Tibial nerve (tissue), 4 donors: Measurements from ENCODE around the gene VOPP1. TPM values are rescaled to one million over a fixed set of nuclear protein-coding genes. Genes with fewer than 3 reads are reported as not detected.

Experiments
- DNase-seq, 2 donors: peaks; one replicate each; pipeline ENCODE4 v3.0.0-alpha.2; 2019; ENCODE audit warnings: low spot score in 2 of 2
- H3K27ac ChIP-seq, 4 donors: fragments of 200-600 bp; sonication (generic) in 3 of 4; one replicate each; pipeline ENCODE4 v1.5.1; 2017 to 2019; ENCODE audit warnings: mild to moderate bottlenecking in 1 of 4
- H3K27me3 ChIP-seq, 2 donors: fragments of 200-600 bp; sonication (generic) in 1 of 2; one replicate each; pipeline versions ENCODE4 v1.5.1 to v1.6.0; 2017 to 2019
- H3K36me3 ChIP-seq, 3 donors: fragments of 200-600 bp; sonication (generic); one replicate each; pipeline ENCODE4 v1.5.1; 2018 to 2019
- H3K4me1 ChIP-seq, 4 donors: fragments of 200-600 bp; sonication (generic) in 3 of 4; one replicate each; pipeline ENCODE4 v1.5.1; 2017 to 2019
- H3K4me3 ChIP-seq, 4 donors: fragments of 200-600 bp; sonication (generic) in 3 of 4; one replicate each; pipeline ENCODE4 v1.5.1; 2017 to 2019; ENCODE audit warnings: mild to moderate bottlenecking in 1 of 4, moderate library complexity in 1 of 4
- H3K9me3 ChIP-seq, 4 donors: fragments of 200-600 bp; sonication (generic) in 3 of 4; one replicate each; pipeline ENCODE4 v1.5.1; 2017 to 2019
- CTCF ChIP-seq, 5 experiments: fragments of 200-600 bp in 3 of 5; fragments of 450-650 bp in 2 of 5; sonication (generic) in 3 of 5; IDR thresholded peaks; one replicate each; pipeline ENCODE4 v1.5.1; 2016 to 2019; ENCODE audit warnings: antibody characterized with exemption in 5 of 5, mild to moderate bottlenecking in 3 of 5, moderate library complexity in 2 of 5
- EP300 ChIP-seq, 2 donors: sonication (generic); formaldehyde crosslinking; IDR thresholded peaks; one replicate each; pipeline ENCODE4 v1.6.1; 2017; ENCODE audit warnings: antibody characterized with exemption in 2 of 2, mild to moderate bottlenecking in 1 of 2
- POLR2A ChIP-seq, 2 donors: fragments of 450-650 bp; IDR thresholded peaks; one replicate each; pipeline ENCODE4 v1.6.1; 2017; ENCODE audit warnings: antibody characterized with exemption in 2 of 2, mild to moderate bottlenecking in 2 of 2, moderate library complexity in 2 of 2
- WGBS, 2 donors: methylation state at CpG; one replicate each; pipeline ENCODE4 v1.1.5; 2018; 5-methylcytosine and 5-hydroxymethylcytosine counted together
- total RNA-seq, 4 donors: library from RNA; depleted of rRNA; stranded (reverse); fragments of >200 nt; gene quantifications; one replicate each; pipeline ENCODE4 v1.1.0, GENCODE V29; 2016

The VOPP1 gene
- total RNA-seq, 4 donors from 2014 or later, result 49.2 to 58.5 (median 54.8) TPM

GRCh38 chr7:55592492-55592891 is 20.2 kb upstream of the VOPP1 start:
- Histone ChIP-seq H3K27me3 (no peaks in the 10 kb centered on the region), H3K4me1 (peaks cover 0 to 3% (median 0%) of the 10 kb centered on the region in 4 donors), H3K27ac (no peak overlapping the region), H3K9me3 (no peaks in the 10 kb centered on the region), H3K36me3 (no peaks in the 10 kb centered on the region), H3K4me3 (no peak overlapping the region)
- no peak for TF ChIP-seq EP300 (IDR thresholded peaks at IDR 0.05)
- no peak for TF ChIP-seq CTCF (IDR thresholded peaks at IDR 0.05)
- no peak for TF ChIP-seq POLR2A (IDR thresholded peaks at IDR 0.05)
- DNase-seq, result no peak
- 53 to 72% methylated on average over 1 of the region's 1 CpG for WGBS, 2 donors

- TF ChIP-seq POLR2A (IDR thresholded peaks at IDR 0.05) (no peak), EP300 (IDR thresholded peaks at IDR 0.05) (no peak), CTCF (IDR thresholded peaks at IDR 0.05) (no peak)
- no peak overlapping the region for H3K27ac ChIP-seq
- H3K36me3 ChIP-seq, result no peaks in the 10 kb centered on the region
- H3K9me3 ChIP-seq, result no peaks in the 10 kb centered on the region
- DNase-seq, result no peak
- no peak overlapping the region for H3K4me3 ChIP-seq
- H3K4me1 ChIP-seq, result peaks cover 0 to 3% (median 0%) of the 10 kb centered on the region in 4 donors
- H3K27me3 ChIP-seq, result no peaks in the 10 kb centered on the region
- WGBS, 2 donors, result 72 to 81% methylated on average over 3 of the region's 3 CpGs
Measured at GRCh38 chr7:55591282-55591931, 19.1 kb upstream of the VOPP1 start.

- no peaks in the 10 kb centered on the region for H3K9me3 ChIP-seq
- DNase-seq, result no peak
- no peaks in the 10 kb centered on the region for H3K36me3 ChIP-seq
- no peak for TF ChIP-seq POLR2A (IDR thresholded peaks at IDR 0.05)
- TF ChIP-seq EP300 (IDR thresholded peaks at IDR 0.05), result no peak
- no peak for TF ChIP-seq CTCF (IDR thresholded peaks at IDR 0.05)
- H3K4me1 ChIP-seq, result peaks cover 0 to 3% (median 0%) of the 10 kb centered on the region in 4 donors
- H3K4me3 ChIP-seq, result no peak overlapping the region
- WGBS, 2 donors, result 69 to 73% methylated on average over 8 of the region's 8 CpGs
- H3K27me3 ChIP-seq, result no peaks in the 10 kb centered on the region
- no peak overlapping the region for H3K27ac ChIP-seq
Measured at GRCh38 chr7:55590517-55591281, 18.4 kb upstream of the VOPP1 start.

- no peak for TF ChIP-seq CTCF (IDR thresholded peaks at IDR 0.05)
- no peak for TF ChIP-seq POLR2A (IDR thresholded peaks at IDR 0.05)
- no peak for TF ChIP-seq EP300 (IDR thresholded peaks at IDR 0.05)
- DNase-seq, result no peak
- H3K27me3 ChIP-seq, result no peaks in the 10 kb centered on the region
- no peak overlapping the region for H3K4me3 ChIP-seq
- 100% methylated on average over 1 of the region's 1 CpG for WGBS, 2 donors
- H3K36me3 ChIP-seq, result no peaks in the 10 kb centered on the region
- H3K4me1 ChIP-seq, result peaks cover 0 to 3% (median 0%) of the 10 kb centered on the region in 4 donors
- no peak overlapping the region for H3K27ac ChIP-seq
- H3K9me3 ChIP-seq, result no peaks in the 10 kb centered on the region
Measured at GRCh38 chr7:55589905-55590304, 17.6 kb upstream of the VOPP1 start.

- Histone ChIP-seq H3K4me1 (peaks cover 0 to 3% (median 0%) of the 10 kb centered on the region in 4 donors), H3K4me3 (no peak overlapping the region), H3K27me3 (no peaks in the 10 kb centered on the region), H3K36me3 (no peaks in the 10 kb centered on the region), H3K9me3 (no peaks in the 10 kb centered on the region), H3K27ac (no peak overlapping the region)
- 65 to 68% methylated on average over 8 of the region's 8 CpGs for WGBS, 2 donors
- no peak for DNase-seq
- TF ChIP-seq CTCF (IDR thresholded peaks at IDR 0.05), result no peak
Measured at GRCh38 chr7:55588976-55589604, 16.8 kb upstream of the VOPP1 start.
